ENCODE data around the gene NKD1. TPM values are rescaled to one million over a fixed set of nuclear protein-coding genes. Genes with fewer than 3 reads are reported as not detected.

The NKD1 gene
- total RNA-seq, 1 donor from 2014 or later: 0.33 TPM

- TF ChIP-seq CTCF (IDR thresholded peaks at IDR 0.05; ENCODE audit: insufficient read depth, low read length, poor library complexity, severe bottlenecking): no peak
- H3K27me3 ChIP-seq (ENCODE audit: control insufficient read depth, insufficient read depth, low read length): no peaks in the 10 kb centered on the region
- no peak for DNase-seq (ENCODE audit: low read depth)
- H3K36me3 ChIP-seq (ENCODE audit: control insufficient read depth, insufficient read depth, low read length): no peaks in the 10 kb centered on the region
- H3K4me3 ChIP-seq (ENCODE audit: low read depth, low read length): no peak overlapping the region
Measured at GRCh38 chr16:50507397-50507796, 40.8 kb upstream of the NKD1 start.

GRCh38 chr16:50509521-50510341, 38.5 kb upstream of the NKD1 start:
- Histone ChIP-seq H3K27me3 (ENCODE audit: control insufficient read depth, insufficient read depth, low read length) (peaks cover under 1% of the 10 kb centered on the region), H3K4me3 (ENCODE audit: low read depth, low read length) (no peak overlapping the region), H3K36me3 (ENCODE audit: control insufficient read depth, insufficient read depth, low read length) (no peaks in the 10 kb centered on the region)
- DNase-seq (ENCODE audit: low read depth): no peak
- TF ChIP-seq CTCF (IDR thresholded peaks at IDR 0.05; ENCODE audit: insufficient read depth, low read length, poor library complexity, severe bottlenecking): peak; percentile 72

GRCh38 chr16:50515218-50515617, 33.0 kb upstream of the NKD1 start:
- H3K27me3 ChIP-seq (ENCODE audit: control insufficient read depth, insufficient read depth, low read length): peaks cover 2% of the 10 kb centered on the region
- H3K36me3 ChIP-seq (ENCODE audit: control insufficient read depth, insufficient read depth, low read length): no peaks in the 10 kb centered on the region
- H3K4me3 ChIP-seq (ENCODE audit: low read depth, low read length): no peak overlapping the region
- DNase-seq (ENCODE audit: low read depth): no peak
- no peak for TF ChIP-seq CTCF (IDR thresholded peaks at IDR 0.05; ENCODE audit: insufficient read depth, low read length, poor library complexity, severe bottlenecking)

GRCh38 chr16:50516401-50516800, 31.8 kb upstream of the NKD1 start:
- TF ChIP-seq CTCF (IDR thresholded peaks at IDR 0.05; ENCODE audit: insufficient read depth, low read length, poor library complexity, severe bottlenecking): no peak
- H3K27me3 ChIP-seq (ENCODE audit: control insufficient read depth, insufficient read depth, low read length): peaks cover 2% of the 10 kb centered on the region
- no peak overlapping the region for H3K4me3 ChIP-seq (ENCODE audit: low read depth, low read length)
- DNase-seq (ENCODE audit: low read depth): no peak
- no peaks in the 10 kb centered on the region for H3K36me3 ChIP-seq (ENCODE audit: control insufficient read depth, insufficient read depth, low read length)

- peaks cover 2% of the 10 kb centered on the region for H3K27me3 ChIP-seq (ENCODE audit: control insufficient read depth, insufficient read depth, low read length)
- H3K4me3 ChIP-seq (ENCODE audit: low read depth, low read length): no peak overlapping the region
- no peak for DNase-seq (ENCODE audit: low read depth)
- no peaks in the 10 kb centered on the region for H3K36me3 ChIP-seq (ENCODE audit: control insufficient read depth, insufficient read depth, low read length)
- TF ChIP-seq CTCF (IDR thresholded peaks at IDR 0.05; ENCODE audit: insufficient read depth, low read length, poor library complexity, severe bottlenecking): no peak
Measured at GRCh38 chr16:50516890-50517289, 31.3 kb upstream of the NKD1 start.
